ENCODE measurements around the gene EIPR1. TPM values are rescaled to one million over a fixed set of nuclear protein-coding genes. Genes with fewer than 3 reads are reported as not detected.

EIPR1 gene
- total and polyA plus RNA-seq, 2 donors from 2014 or later, result 28.2 to 37.8 TPM

DNA sequence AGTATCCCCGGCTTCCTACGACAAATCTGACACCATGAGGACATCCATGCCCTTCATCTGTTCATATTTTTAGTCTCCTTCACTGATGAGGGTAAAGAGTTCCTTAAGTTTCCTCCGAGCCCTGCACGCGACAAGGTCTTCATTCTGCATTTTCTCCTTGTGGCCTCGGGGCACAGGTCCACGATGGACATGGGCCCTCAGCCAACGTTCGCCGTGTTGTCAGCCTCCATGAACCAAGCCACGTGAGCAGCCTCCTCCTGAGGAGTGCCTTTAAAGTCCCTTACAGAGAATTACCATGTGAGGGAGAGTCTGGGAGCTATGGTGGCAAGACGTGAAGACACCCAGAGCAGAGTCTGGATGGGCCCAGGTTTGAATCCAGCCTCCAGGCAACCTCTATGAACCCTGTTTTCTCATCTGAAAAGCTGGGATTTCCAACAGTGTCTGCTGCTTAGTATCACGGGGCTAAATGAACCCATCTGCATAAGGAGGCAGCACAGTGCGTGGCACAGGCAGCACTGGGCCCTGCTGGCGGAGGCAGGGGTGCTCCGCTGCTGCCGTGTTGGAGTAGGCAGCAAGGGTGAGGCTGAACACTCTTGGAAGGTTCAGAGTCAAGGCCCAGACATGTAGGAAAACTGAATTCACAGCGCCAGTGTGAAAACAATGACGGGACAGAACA lies 54.1 kb downstream of the EIPR1 start:
- Histone ChIP-seq H3K27ac (ENCODE audit: low read depth in 2 of 2, low read length in 2 of 2) (peak overlapping the region in 1 of 2 donors; percentile 3), H3K4me1 (ENCODE audit: control insufficient read depth in 2 of 3, insufficient read depth in 2 of 3, low read depth in 1 of 3, low read length in 3 of 3) (peaks cover 0 to 13% (median 0%) of the 10 kb centered on the region in 3 donors), H3K36me3 (ENCODE audit: control insufficient read depth in 2 of 3, insufficient read depth in 3 of 3, low read length in 3 of 3) (peaks cover 0 to under 1% (median 0%) of the 10 kb centered on the region in 3 donors), H3K9ac (ENCODE audit: low read length in 3 of 3) (no peak overlapping the region), H3K9me3 (ENCODE audit: control insufficient read depth in 2 of 3, insufficient read depth in 1 of 3, low read length in 3 of 3) (no peaks in the 10 kb centered on the region), H3K27me3 (ENCODE audit: control insufficient read depth, insufficient read depth, low read length) (no peaks in the 10 kb centered on the region), H3K4me3 (ENCODE audit: low read length in 3 of 3) (no peak overlapping the region)
- intact Hi-C loops (cut with DNase I), result no loop called here
- TF ChIP-seq CTCF (IDR thresholded peaks at IDR 0.05; ENCODE audit: borderline replicate concordance, extremely low read depth, insufficient read depth), result no peak
- FAIRE-seq (no peak), DNase-seq (no peak)

DNA sequence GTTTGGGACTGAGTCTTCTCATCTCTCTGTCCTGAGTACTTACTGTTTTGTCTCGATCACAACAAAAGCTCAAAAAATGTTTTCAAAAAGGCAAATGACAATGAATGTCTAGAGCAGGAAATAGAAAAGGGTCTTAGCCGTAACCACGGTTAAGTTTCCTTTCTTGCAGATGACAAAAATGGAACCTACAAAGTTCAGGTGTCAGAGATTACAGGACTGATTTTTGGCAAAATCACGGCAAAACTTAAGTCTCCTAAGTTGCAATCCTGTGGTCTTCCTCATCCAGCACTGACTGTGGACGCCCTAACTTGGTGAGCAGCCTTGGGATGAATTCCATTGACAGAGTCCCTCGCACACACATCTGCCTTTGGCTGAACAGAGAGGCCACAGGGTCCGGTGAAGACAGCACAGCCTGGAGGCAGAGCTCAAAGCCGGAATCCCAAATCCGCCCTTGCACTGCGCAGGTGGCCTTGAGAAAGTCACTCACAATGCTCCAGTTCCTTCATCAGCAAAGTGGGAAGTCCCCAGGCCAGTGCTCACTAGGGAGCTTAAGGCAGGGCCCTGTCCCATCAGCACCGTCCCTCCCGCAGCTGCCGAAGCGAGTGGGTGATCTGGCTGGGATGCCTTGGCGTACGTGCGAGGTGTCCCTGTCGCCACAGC lies 55.2 kb downstream of the EIPR1 start:
- no peak for FAIRE-seq
- intact Hi-C loops (cut with DNase I), result no loop called here
- no peak overlapping the region for H3K9ac ChIP-seq (ENCODE audit: low read length in 3 of 3)
- H3K4me3 ChIP-seq (ENCODE audit: low read length in 3 of 3), result no peak overlapping the region
- no peaks in the 10 kb centered on the region for H3K9me3 ChIP-seq (ENCODE audit: control insufficient read depth in 2 of 3, insufficient read depth in 1 of 3, low read length in 3 of 3)
- no peak for DNase-seq
- H3K27ac ChIP-seq (ENCODE audit: low read depth in 2 of 2, low read length in 2 of 2), result no peak overlapping the region
- no peak for TF ChIP-seq CTCF (IDR thresholded peaks at IDR 0.05; ENCODE audit: borderline replicate concordance, extremely low read depth, insufficient read depth)
- no peaks in the 10 kb centered on the region for H3K27me3 ChIP-seq (ENCODE audit: control insufficient read depth, insufficient read depth, low read length)
- H3K4me1 ChIP-seq (ENCODE audit: control insufficient read depth in 2 of 3, insufficient read depth in 2 of 3, low read depth in 1 of 3, low read length in 3 of 3), result peaks cover 0 to 9% (median 0%) of the 10 kb centered on the region in 3 donors
- peaks cover 0 to 3% (median 0%) of the 10 kb centered on the region in 3 donors for H3K36me3 ChIP-seq (ENCODE audit: control insufficient read depth in 2 of 3, insufficient read depth in 3 of 3, low read length in 3 of 3)

DNA sequence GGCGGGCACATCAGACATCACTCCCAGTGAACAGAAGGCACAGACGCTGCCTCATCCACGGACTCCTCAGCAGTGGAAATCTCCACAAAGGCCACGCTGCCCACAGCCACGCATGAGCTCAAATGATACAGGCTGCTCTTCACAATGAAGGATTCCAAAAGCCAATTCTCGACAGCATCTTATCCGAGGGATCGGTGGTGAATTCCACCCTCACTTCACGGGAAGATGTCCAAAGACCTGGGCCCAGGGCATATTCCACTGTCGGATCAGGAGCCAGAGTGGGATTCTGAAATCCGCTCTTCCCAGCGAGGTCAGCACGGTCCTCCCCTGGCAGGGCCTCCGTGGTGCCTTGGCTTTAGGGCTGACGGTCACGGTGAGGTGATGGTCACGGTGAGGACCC lies 55.8 kb downstream of the EIPR1 start:
- no peak overlapping the region for H3K4me3 ChIP-seq (ENCODE audit: low read length in 3 of 3)
- H3K36me3 ChIP-seq (ENCODE audit: control insufficient read depth in 2 of 3, insufficient read depth in 3 of 3, low read length in 3 of 3), result peaks cover 0 to 3% (median 0%) of the 10 kb centered on the region in 3 donors
- H3K27me3 ChIP-seq (ENCODE audit: control insufficient read depth, insufficient read depth, low read length), result no peaks in the 10 kb centered on the region
- no peak for DNase-seq
- peaks cover 0 to 9% (median 0%) of the 10 kb centered on the region in 3 donors for H3K4me1 ChIP-seq (ENCODE audit: control insufficient read depth in 2 of 3, insufficient read depth in 2 of 3, low read depth in 1 of 3, low read length in 3 of 3)
- no peak overlapping the region for H3K9ac ChIP-seq (ENCODE audit: low read length in 3 of 3)
- intact Hi-C loops (cut with DNase I), result no loop called here
- H3K9me3 ChIP-seq (ENCODE audit: control insufficient read depth in 2 of 3, insufficient read depth in 1 of 3, low read length in 3 of 3), result no peaks in the 10 kb centered on the region
- no peak for TF ChIP-seq CTCF (IDR thresholded peaks at IDR 0.05; ENCODE audit: borderline replicate concordance, extremely low read depth, insufficient read depth)
- H3K27ac ChIP-seq (ENCODE audit: low read depth in 2 of 2, low read length in 2 of 2), result no peak overlapping the region
- FAIRE-seq, result no peak

Measured in kidney (tissue), 14 donors.